NCI-H446 (cell line): ENCODE results near the gene FRMPD2.
"Not testable (repeated sequence)": the region's sequence is repeated elsewhere in the genome, so short reads cannot be mapped to it uniquely, and the experiment has no call there.

Source experiments
- DNase-seq, 2 experiments: peaks; one replicate each; lab custom pipeline; 2025; lab: John Stamatoyannopoulos, UW

Gene FRMPD2

GRCh38 chr10:48251152-48251524, 23.4 kb downstream of the FRMPD2 start:
- peak in 1 of 2 experiments; percentile 38 for DNase-seq

DNA sequence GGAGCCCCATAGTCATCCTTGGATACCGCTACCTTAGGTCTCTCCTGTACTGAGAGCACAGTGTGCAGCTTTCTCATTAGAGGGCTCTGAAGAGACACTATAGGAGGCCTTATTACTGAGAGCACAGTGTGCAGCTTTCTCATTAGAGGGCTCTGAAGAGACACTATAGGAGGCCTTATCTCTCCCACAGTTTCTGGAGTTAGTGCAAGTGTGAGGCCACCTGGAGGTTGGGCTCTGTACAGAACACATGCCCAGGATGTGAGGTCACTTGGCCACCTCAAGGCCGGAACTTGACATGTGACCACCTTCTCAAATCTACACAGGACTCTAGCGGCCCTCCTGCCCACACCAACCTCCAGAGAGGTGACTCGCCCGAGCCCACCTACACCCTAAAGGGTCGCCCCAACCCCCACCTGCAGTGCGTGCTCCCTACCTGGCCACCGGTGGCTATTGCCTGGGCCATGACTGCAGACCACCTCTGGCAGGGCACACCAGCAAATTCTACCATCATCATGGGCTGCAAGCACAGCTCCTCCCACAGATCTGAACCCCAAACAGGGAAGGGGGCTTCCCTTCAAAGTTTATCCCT, 24.6 kb downstream of the FRMPD2 start:
- no peak for DNase-seq

- no peak for DNase-seq
Observed at GRCh38 chr10:48249004-48249762, 25.3 kb downstream of the FRMPD2 start.

DNA sequence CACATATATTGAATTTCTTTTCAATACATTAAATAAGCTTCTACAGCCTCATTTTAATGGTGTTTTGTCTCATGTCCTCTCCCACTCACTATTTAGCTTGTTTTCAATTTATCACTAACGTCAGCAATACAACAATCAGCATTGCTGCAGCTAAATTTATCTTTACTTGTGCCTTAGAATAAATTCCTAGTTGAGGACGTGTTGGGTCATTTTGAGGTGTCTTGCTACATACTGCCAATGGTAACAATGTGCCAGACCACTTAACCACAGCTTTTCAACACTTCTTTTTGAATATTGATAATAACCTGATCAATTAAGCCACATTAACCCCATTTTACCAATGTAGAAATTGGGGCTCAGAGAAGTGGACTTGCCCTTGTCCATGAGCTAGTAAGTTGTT, 26.0 kb downstream of the FRMPD2 start:
- no peak for DNase-seq

DNA sequence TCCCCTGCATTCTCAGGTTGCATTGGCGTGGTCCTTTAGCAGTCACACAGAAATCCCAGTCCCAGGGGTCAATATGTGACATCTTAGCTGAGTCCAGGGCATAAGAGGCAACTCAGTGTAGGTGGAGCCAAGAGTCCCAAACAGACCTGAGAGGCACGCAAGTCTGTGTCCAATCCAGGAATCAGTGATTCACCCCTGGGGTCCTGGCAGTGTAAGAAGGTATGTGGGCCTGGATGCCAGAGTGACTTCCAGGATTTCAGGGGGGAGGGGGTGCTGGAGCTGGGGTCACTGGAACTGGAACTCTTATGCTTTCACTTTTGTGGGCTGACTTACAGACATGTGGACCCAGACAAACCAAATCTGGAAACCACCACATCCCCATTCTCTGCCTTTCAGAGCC, 26.8 kb downstream of the FRMPD2 start:
- DNase-seq = no peak

DNA sequence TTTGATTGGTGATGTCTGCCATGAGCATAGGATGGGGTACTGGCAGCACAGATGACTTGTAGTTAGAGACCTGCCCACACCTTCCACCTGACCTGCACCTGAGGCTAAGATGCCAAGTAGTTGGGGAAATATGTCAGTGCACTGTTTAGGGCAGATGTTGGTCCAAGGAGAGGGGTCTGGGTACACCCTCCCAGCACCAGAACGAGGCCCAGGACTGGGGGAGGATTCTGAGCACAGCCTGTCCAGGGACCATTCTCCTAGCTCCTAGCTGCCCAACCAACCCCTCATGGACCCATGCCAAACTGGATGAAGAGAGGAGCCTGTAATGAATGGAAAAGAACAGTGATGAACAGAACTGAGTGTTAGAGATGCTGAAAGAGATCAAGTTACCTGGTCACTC, 28.0 kb downstream of the FRMPD2 start:
- DNase-seq = no peak

- DNase-seq = no peak
Observed at GRCh38 chr10:48245977-48246376, 28.5 kb downstream of the FRMPD2 start.

GRCh38 chr10:48243921-48244320, 30.6 kb downstream of the FRMPD2 start:
- DNase-seq = not testable (repeated sequence)

- DNase-seq = no peak
Observed at GRCh38 chr10:48243487-48243886, 31.0 kb downstream of the FRMPD2 start.

- no peak for DNase-seq
Observed at GRCh38 chr10:48242171-48242904, 32.2 kb downstream of the FRMPD2 start.

DNA sequence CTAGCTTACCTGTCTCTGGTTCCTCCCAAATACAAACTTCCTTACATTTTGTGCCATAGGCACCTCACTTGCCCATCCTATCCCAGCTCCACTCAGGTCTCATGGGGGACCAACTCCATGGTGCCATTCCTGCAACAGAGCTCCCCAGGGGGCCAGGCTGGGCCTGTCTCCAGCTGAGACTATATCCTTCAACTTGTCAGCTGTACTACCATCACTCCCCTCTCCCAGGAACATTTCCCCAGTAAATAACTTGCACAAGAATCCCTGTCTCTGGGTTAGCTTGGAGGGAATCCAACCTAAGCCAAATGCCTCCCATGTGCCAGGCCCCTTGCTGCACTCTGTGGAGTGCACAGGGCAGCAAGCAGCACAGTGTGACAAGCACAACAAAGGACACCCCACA, 33.2 kb downstream of the FRMPD2 start:
- no peak for DNase-seq

DNA sequence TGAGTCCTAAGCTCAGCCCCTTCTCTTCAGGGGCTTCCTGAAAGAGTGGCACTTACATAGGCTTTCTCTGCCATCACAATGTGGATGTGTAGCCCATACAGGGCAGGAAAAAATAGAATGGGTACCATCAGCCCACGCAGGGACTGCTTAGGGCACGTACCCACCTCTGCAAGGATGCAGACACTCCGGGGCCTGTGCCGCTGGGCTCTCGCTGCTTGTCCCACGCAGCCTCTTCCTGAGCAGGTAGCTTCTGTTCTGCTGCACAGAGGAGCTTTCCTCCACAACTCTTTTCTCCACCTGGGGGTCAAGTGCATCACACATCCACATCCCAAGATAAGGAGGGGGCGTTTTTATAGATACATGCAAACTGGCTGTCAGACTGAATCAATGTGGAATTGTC, 34.3 kb downstream of the FRMPD2 start:
- no peak for DNase-seq

GRCh38 chr10:48239618-48240017, 34.9 kb downstream of the FRMPD2 start:
- DNase-seq = no peak

GRCh38 chr10:48238826-48239520, 35.5 kb downstream of the FRMPD2 start:
- no peak for DNase-seq

DNA sequence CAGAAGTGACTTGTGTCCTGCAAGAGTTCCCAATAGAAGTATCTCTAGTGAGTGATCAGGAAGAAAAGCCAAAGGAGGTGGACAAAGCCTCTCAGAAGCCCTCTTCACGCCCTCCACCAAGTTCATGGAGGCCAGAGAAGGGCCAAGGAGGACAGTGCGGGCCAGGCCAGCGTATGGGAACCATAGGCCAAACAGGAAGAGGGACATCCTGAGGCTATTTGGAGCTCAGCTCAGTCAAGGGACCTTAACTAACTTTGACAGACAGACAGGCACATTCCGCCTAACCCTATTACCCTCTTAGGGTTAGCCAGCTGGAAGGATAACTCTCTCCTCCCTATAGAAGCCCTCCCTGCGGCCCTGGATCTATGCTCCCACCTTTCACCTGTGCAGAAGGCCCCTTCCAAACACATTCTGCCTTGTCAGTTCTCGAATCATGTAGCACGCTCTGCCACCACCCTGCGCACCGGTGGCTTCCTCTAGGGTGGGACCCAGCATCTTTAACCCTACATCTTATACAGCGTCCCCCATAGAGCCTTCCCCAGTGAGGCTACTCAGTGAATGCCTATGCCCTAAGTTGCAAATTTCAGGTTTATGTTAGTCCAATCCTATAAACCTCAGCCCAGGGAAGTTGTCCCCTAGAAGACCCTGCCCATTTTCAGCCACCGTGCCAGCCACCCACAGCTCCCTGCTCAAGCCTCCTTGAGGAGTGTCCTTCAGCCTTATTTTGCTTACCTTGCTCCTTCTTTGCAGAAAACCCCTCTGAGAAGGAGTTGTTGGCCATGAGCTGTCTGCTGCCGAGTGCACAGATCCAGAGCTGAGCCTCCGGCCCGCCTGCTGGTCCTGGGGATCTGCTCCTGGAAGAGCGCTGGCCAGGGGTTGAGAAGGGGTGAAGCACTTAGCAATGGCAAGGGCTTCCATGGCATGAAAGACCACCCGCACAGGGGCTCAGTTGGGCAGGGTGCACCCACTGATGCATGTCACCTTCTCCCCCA, 36.9 kb downstream of the FRMPD2 start:
- no peak for DNase-seq

- DNase-seq = no peak
Observed at GRCh38 chr10:48236199-48236621, 38.3 kb downstream of the FRMPD2 start.

- DNase-seq = no peak
Observed at GRCh38 chr10:48235501-48235900, 39.0 kb downstream of the FRMPD2 start.

GRCh38 chr10:48234787-48235186, 39.7 kb downstream of the FRMPD2 start:
- no peak for DNase-seq

GRCh38 chr10:48234295-48234694, 40.2 kb downstream of the FRMPD2 start:
- no peak for DNase-seq

- no peak for DNase-seq
Observed at GRCh38 chr10:48233559-48234005, 40.9 kb downstream of the FRMPD2 start.
